Measurements from ENCODE around the gene CGREF1. TPM values are rescaled to one million over a fixed set of nuclear protein-coding genes. Genes with fewer than 3 reads are reported as not detected.

CGREF1 gene
- polyA plus RNA-seq, 1 donor from 2014 or later, result 24.5 TPM

DNA sequence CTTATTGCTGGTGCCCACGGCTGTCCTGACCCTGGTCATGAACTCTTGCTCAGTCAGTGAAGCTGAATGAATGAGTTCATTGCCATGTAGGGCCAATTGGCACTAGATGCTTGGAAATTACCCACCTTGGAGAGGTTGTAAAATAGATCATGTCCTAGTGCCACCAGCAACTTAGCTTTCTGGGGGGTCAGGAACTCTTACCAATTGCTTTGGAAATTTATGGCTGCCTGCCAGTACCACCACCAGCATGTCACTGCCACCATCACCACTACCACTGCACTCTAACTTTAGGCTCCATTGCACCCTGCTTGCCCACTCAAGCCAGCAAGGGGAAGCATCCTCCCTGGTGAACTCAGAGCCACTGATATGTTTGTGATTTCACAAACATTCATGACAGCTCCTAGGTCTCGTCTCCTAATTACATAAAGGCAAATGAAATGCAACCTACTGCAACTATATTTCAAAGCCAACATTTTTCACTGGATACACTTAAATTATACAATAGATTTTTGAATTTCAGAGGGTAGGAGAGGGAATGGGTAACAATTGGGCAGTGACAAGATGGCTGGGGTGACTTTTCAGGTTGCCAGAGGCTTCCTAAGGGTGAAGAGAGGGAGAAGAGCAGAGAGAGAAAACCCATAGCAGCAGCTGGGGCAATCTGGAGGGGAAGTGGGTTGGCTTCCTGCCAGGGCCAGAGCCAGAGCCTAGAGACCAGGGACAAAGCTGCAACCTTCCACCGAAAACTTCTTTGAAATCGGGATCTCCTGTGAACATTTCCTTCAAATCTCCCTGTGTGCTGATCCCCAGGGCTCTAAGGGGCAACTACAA lies 44.0 kb downstream of the CGREF1 start:
- Histone ChIP-seq H3K79me2 (replicated peaks; ENCODE audit: insufficient read depth, low read length) (peaks cover 14% of the 10 kb centered on the region), H3K27me3 (ENCODE audit: insufficient read depth, low read depth, low read length) (no peaks in the 10 kb centered on the region), H4K20me1 (ENCODE audit: insufficient read depth) (no peaks in the 10 kb centered on the region), H3K9me3 (ENCODE audit: low read length) (no peaks in the 10 kb centered on the region), H3K4me2 (ENCODE audit: low read length) (no peak overlapping the region), H3K4me3 (ENCODE audit: low read length) (no peak overlapping the region), H2AFZ (ENCODE audit: low read depth, low read length) (no peak overlapping the region), H3F3A (ENCODE audit: insufficient read depth, low read length, poor library complexity, severe bottlenecking) (no peaks in the 10 kb centered on the region), H3K9me2 (ENCODE audit: insufficient read depth, low read length) (no peaks in the 10 kb centered on the region), H3K27ac (ENCODE audit: low read length) (no peak overlapping the region), H3K9ac (ENCODE audit: low read length) (no peak overlapping the region), H3K36me3 (ENCODE audit: insufficient read depth, low read length) (no peaks in the 10 kb centered on the region)
- no peak for TF ChIP-seq SMC3 (conservative IDR thresholded peaks at IDR 0.05; ENCODE audit: poor library complexity)
- TF ChIP-seq, protein P1, sequence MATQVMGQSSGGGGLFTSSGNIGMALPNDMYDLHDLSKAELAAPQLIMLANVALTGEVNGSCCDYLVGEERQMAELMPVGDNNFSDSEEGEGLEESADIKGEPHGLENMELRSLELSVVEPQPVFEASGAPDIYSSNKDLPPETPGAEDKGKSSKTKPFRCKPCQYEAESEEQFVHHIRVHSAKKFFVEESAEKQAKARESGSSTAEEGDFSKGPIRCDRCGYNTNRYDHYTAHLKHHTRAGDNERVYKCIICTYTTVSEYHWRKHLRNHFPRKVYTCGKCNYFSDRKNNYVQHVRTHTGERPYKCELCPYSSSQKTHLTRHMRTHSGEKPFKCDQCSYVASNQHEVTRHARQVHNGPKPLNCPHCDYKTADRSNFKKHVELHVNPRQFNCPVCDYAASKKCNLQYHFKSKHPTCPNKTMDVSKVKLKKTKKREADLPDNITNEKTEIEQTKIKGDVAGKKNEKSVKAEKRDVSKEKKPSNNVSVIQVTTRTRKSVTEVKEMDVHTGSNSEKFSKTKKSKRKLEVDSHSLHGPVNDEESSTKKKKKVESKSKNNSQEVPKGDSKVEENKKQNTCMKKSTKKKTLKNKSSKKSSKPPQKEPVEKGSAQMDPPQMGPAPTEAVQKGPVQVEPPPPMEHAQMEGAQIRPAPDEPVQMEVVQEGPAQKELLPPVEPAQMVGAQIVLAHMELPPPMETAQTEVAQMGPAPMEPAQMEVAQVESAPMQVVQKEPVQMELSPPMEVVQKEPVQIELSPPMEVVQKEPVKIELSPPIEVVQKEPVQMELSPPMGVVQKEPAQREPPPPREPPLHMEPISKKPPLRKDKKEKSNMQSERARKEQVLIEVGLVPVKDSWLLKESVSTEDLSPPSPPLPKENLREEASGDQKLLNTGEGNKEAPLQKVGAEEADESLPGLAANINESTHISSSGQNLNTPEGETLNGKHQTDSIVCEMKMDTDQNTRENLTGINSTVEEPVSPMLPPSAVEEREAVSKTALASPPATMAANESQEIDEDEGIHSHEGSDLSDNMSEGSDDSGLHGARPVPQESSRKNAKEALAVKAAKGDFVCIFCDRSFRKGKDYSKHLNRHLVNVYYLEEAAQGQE (IDR thresholded peaks at IDR 0.05; ENCODE audit: borderline replicate concordance), result no peak
- TF ChIP-seq, protein P2, sequence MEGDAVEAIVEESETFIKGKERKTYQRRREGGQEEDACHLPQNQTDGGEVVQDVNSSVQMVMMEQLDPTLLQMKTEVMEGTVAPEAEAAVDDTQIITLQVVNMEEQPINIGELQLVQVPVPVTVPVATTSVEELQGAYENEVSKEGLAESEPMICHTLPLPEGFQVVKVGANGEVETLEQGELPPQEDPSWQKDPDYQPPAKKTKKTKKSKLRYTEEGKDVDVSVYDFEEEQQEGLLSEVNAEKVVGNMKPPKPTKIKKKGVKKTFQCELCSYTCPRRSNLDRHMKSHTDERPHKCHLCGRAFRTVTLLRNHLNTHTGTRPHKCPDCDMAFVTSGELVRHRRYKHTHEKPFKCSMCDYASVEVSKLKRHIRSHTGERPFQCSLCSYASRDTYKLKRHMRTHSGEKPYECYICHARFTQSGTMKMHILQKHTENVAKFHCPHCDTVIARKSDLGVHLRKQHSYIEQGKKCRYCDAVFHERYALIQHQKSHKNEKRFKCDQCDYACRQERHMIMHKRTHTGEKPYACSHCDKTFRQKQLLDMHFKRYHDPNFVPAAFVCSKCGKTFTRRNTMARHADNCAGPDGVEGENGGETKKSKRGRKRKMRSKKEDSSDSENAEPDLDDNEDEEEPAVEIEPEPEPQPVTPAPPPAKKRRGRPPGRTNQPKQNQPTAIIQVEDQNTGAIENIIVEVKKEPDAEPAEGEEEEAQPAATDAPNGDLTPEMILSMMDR (IDR thresholded peaks at IDR 0.05; ENCODE audit: poor library complexity, severe bottlenecking), result no peak
- no peak for TF ChIP-seq RAD21 (conservative IDR thresholded peaks at IDR 0.05)

DNA sequence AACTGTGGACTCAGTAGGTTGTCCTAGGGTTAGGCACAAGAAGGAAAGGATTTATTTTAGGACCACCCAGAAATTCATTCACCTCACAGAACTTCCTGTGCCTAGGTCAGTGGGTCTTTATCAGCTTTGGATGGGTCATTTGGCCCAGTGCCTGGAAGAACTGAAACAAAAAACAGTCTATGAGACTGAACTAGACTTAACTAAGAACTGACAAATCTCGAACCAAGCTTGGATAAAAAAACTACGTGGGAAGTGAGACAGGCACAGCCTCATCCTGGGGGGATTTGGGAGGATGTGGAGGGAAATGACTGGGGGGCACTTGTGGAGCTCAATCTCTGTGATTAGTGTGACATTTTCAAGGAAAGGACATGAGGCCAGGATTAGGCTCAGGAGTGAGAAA lies 45.1 kb downstream of the CGREF1 start:
- Histone ChIP-seq H2AFZ (ENCODE audit: low read depth, low read length) (no peak overlapping the region), H4K20me1 (ENCODE audit: insufficient read depth) (no peaks in the 10 kb centered on the region), H3K9me2 (ENCODE audit: insufficient read depth, low read length) (no peaks in the 10 kb centered on the region), H3F3A (ENCODE audit: insufficient read depth, low read length, poor library complexity, severe bottlenecking) (no peaks in the 10 kb centered on the region), H3K4me3 (ENCODE audit: low read length) (no peak overlapping the region), H3K36me3 (ENCODE audit: insufficient read depth, low read length) (no peaks in the 10 kb centered on the region), H3K9me3 (ENCODE audit: low read length) (no peaks in the 10 kb centered on the region), H3K79me2 (replicated peaks; ENCODE audit: insufficient read depth, low read length) (peaks cover 23% of the 10 kb centered on the region), H3K9ac (ENCODE audit: low read length) (no peak overlapping the region), H3K27ac (ENCODE audit: low read length) (no peak overlapping the region), H3K27me3 (ENCODE audit: insufficient read depth, low read depth, low read length) (no peaks in the 10 kb centered on the region), H3K4me2 (ENCODE audit: low read length) (no peak overlapping the region)
- TF ChIP-seq, protein P1 (IDR thresholded peaks at IDR 0.05; ENCODE audit: borderline replicate concordance), result no peak
- TF ChIP-seq RAD21 (conservative IDR thresholded peaks at IDR 0.05) (no peak), EP300 (conservative IDR thresholded peaks at IDR 0.05; ENCODE audit: poor library complexity, severe bottlenecking) (no peak), SMC3 (conservative IDR thresholded peaks at IDR 0.05; ENCODE audit: poor library complexity) (no peak), TAF1 (IDR thresholded peaks at IDR 0.05; ENCODE audit: low read depth) (no peak), POLR2AphosphoS5 (IDR thresholded peaks at IDR 0.05) (no peak), EZH2 (IDR thresholded peaks at IDR 0.05; ENCODE audit: borderline replicate concordance, insufficient read depth, low read length, poor library complexity, severe bottlenecking) (no peak), MXI1 (conservative IDR thresholded peaks at IDR 0.05; ENCODE audit: poor library complexity, severe bottlenecking) (no peak)
- TF ChIP-seq, protein P2 (IDR thresholded peaks at IDR 0.05; ENCODE audit: poor library complexity, severe bottlenecking), result no peak
